B cell (primary cell): Measurements from ENCODE around the gene PWWP2B. TPM values are rescaled to one million over a fixed set of nuclear protein-coding genes. Genes with fewer than 3 reads are reported as not detected.

Experiments
- ATAC-seq: fragments of 200-7000 bp; cut with Tn5 transposase; one replicate; pipeline ENCODE4 v1.10.0; 2021; ENCODE audit warnings: low read depth, mild to moderate bottlenecking, moderate number of reproducible peaks, moderate library complexity
- CTCF ChIA-PET: fragments of 350-600 bp; sonication (Branson Sonifier 250); formaldehyde crosslinking; loops from one replicate; lab custom pipeline; 2021; ENCODE audit warnings: antibody characterized with exemption, inconsistent platforms; lab: Charles Lee
- POLR2A ChIA-PET: fragments of 350-600 bp; sonication (Branson Sonifier 250); formaldehyde crosslinking; loops from one replicate; lab custom pipeline; 2021; ENCODE audit warnings: antibody characterized with exemption; lab: Charles Lee
- DNase-seq: peaks from one replicate; pipeline ENCODE4 v3.0.0; 2013
- H2AFZ ChIP-seq: 2 replicates; pipeline ENCODE4 v1.6.1; 2012; ENCODE audit warnings: mild to moderate bottlenecking, low read depth, low read length; ENCODE audit not compliant: insufficient read depth, poor library complexity, severe bottlenecking
- H3K27ac ChIP-seq, 2 donors: 1 replicate in 1 of 2; 2 replicates in 1 of 2; pipeline ENCODE4 v1.5.1; 2012 to 2013; ENCODE audit warnings: low read length in 2 of 2, mild to moderate bottlenecking in 2 of 2, moderate library complexity in 1 of 2
- H3K27me3 ChIP-seq, 4 experiments: fragments of 200-600 bp in 1 of 4; sonication (generic) in 1 of 4; replicated peaks in 1 of 4; 1 replicate in 2 of 4; 2 replicates in 2 of 4; pipeline versions ENCODE4 v1.6.1 to v1.7.0; 2013 to 2016; ENCODE audit warnings: low read length in 3 of 4, mild to moderate bottlenecking in 2 of 4, mixed read lengths in 1 of 4, moderate library complexity in 1 of 4; ENCODE audit not compliant: insufficient read depth in 4 of 4, control insufficient read depth in 3 of 4; ENCODE audit errors: control extremely low read depth in 1 of 4
- H3K36me3 ChIP-seq, 2 experiments: replicated peaks in 1 of 2; 1 replicate in 1 of 2; 2 replicates in 1 of 2; pipeline versions ENCODE4 v1.6.1 to v1.7.1; 2013; ENCODE audit warnings: low read length in 1 of 2; ENCODE audit not compliant: insufficient read depth in 2 of 2, control insufficient read depth in 1 of 2; ENCODE audit errors: control extremely low read depth in 1 of 2, extremely low read depth in 1 of 2
- H3K4me1 ChIP-seq, 2 donors: fragments of 200-600 bp in 1 of 2; sonication (generic) in 1 of 2; 1 replicate in 1 of 2; 2 replicates in 1 of 2; pipeline versions ENCODE4 v1.5.1 to v1.6.1; 2013 to 2017; ENCODE audit warnings: low read length in 2 of 2; ENCODE audit not compliant: control insufficient read depth in 2 of 2, insufficient read depth in 2 of 2
- H3K4me2 ChIP-seq: replicated peaks from 2 replicates; pipeline ENCODE3; 2012; ENCODE audit warnings: mild to moderate bottlenecking, low read depth, low read length; ENCODE audit not compliant: poor library complexity, severe bottlenecking
- H3K4me3 ChIP-seq, 5 experiments: fragments of 200-600 bp in 1 of 5; sonication (generic) in 1 of 5; 1 replicate in 3 of 5; 2 replicates in 2 of 5; pipeline versions ENCODE4 v1.5.1 to v1.7.0; 2011 to 2016; ENCODE audit warnings: low read length in 4 of 5, mild to moderate bottlenecking in 4 of 5, low read depth in 2 of 5, control low read depth in 1 of 5, moderate library complexity in 1 of 5; ENCODE audit not compliant: insufficient read depth in 1 of 5; ENCODE audit errors: control extremely low read depth in 1 of 5, extremely low read depth in 1 of 5
- H3K79me2 ChIP-seq: fragments of 200-600 bp; sonication (generic); one replicate; pipeline ENCODE4 v1.6.0; 2016; ENCODE audit warnings: low read length; ENCODE audit not compliant: control insufficient read depth, insufficient read depth
- H3K9ac ChIP-seq: fragments of 200-600 bp; sonication (generic); 2 replicates; pipeline ENCODE4 v1.6.1; 2017; ENCODE audit warnings: mild to moderate bottlenecking, low read length, moderate library complexity
- H3K9me3 ChIP-seq, 3 donors: one replicate each; pipeline versions ENCODE4 v1.6.1 to v1.7.1; 2013; ENCODE audit warnings: low read length in 2 of 3; ENCODE audit not compliant: control insufficient read depth in 2 of 3, insufficient read depth in 1 of 3; ENCODE audit errors: control extremely low read depth in 1 of 3
- H4K20me1 ChIP-seq: 2 replicates; pipeline ENCODE4 v1.6.0; 2012; ENCODE audit warnings: mild to moderate bottlenecking, low read length; ENCODE audit not compliant: insufficient read depth, control insufficient read depth, poor library complexity, severe bottlenecking
- H3K27ac Mint-ChIP-seq: one replicate; pipeline ENCODE4 v1.8.0; 2021; ENCODE audit warnings: mixed read lengths
- H3K27me3 Mint-ChIP-seq: one replicate; pipeline ENCODE4 v1.8.0; 2021; ENCODE audit warnings: mixed read lengths
- H3K4me1 Mint-ChIP-seq: one replicate; pipeline ENCODE4 v1.8.0; 2021; ENCODE audit warnings: mixed read lengths
- H3K4me3 Mint-ChIP-seq: one replicate; pipeline ENCODE4 v1.8.0; 2021; ENCODE audit warnings: mixed read lengths
- H3K9me3 Mint-ChIP-seq: one replicate; pipeline ENCODE4 v1.8.0; 2022; ENCODE audit warnings: mixed read lengths; ENCODE audit not compliant: insufficient read depth
- CTCF ChIP-seq: fragments of 200-600 bp; IDR thresholded peaks from one replicate; pipeline ENCODE4 v1.8.0; 2022; ENCODE audit warnings: antibody characterized with exemption, mild to moderate bottlenecking
- EZH2 ChIP-seq: IDR thresholded peaks from 2 replicates; pipeline ENCODE4 v1.6.1; 2012; ENCODE audit warnings: borderline replicate concordance, low read depth, mild to moderate bottlenecking, moderate library complexity, low read length; ENCODE audit not compliant: insufficient read depth, poor library complexity, severe bottlenecking
- WGBS: methylation state at CpG from one replicate; pipeline ENCODE4 v1.1.5; 2013; ENCODE audit warnings: missing lambda C conversion rate; ENCODE audit not compliant: insufficient coverage; 5-methylcytosine and 5-hydroxymethylcytosine counted together
- intact Hi-C: fragments of 100-400 bp; cut with micrococcal nuclease; formaldehyde crosslinking; loops from one replicate; pipeline ENCODE4 v1.10.0; 2022
- polyA plus RNA-seq: library from polyadenylated mRNA; depleted of rRNA; stranded (reverse); fragments of >200 nt; gene quantifications from 2 replicates; pipeline ENCODE4 v1.2.3, GENCODE V29; 2012
- total RNA-seq, 2 donors: library from RNA; stranded (reverse); fragments of 120-200 nt in 1 of 2; gene quantifications; 1 replicate in 1 of 2; 2 replicates in 1 of 2; pipeline versions ENCODE4 v1.2.3 to v1.2.4, GENCODE V29; 2013 to 2022

The PWWP2B gene
- total and polyA plus RNA-seq, 2 donors (not counting 1 experiment from before 2014, with no cell fraction given): 13.6 to 34.4 TPM

GRCh38 chr10:132419538-132420468 is 22.8 kb downstream of the PWWP2B start:
- Mint-ChIP-seq H3K4me1 (peaks cover 71% of the 10 kb centered on the region), H3K4me3 (peak overlapping the region; percentile 79), H3K9me3 (no peaks in the 10 kb centered on the region), H3K27ac (peak overlapping the region; percentile 94), H3K27me3 (no peaks in the 10 kb centered on the region)
- H2AFZ ChIP-seq: peak overlapping the region; percentile 2
- H3K27me3 ChIP-seq: no peaks in the 10 kb centered on the region
- H3K4me3 ChIP-seq: no peak overlapping the region
- peaks cover 0 to 7% of the 10 kb centered on the region in 2 experiments for H3K36me3 ChIP-seq
- peaks cover 27% of the 10 kb centered on the region for H3K79me2 ChIP-seq
- H3K9ac ChIP-seq: no peak overlapping the region
- H4K20me1 ChIP-seq: no peaks in the 10 kb centered on the region
- TF ChIP-seq EZH2: no peak
- no peak for TF ChIP-seq CTCF
- peak overlapping the region; percentile 92 to 99 for H3K27ac ChIP-seq
- intact Hi-C loops: loop anchor here (2.0 kb wide), 1 partner anchor 23 kb away; the partner anchor contains the start of gene PWWP2B
- ChIA-PET POLR2A (interaction anchor here (0.9 to 4.0 kb wide), 6 partner anchors 13 to 212 kb away, joined by 3 to 29 read pairs (median 12); partner anchors contain the start of gene PWWP2B), CTCF (interaction anchor here (0.9 to 1.8 kb wide), 7 partner anchors 11 to 33 kb away, joined by 3 to 8 read pairs (median 6); partner anchors contain the start of gene PWWP2B)
- DNase-seq (no peak), ATAC-seq (no peak)
- peaks cover 72 to 87% of the 10 kb centered on the region in 2 donors for H3K4me1 ChIP-seq
- peak overlapping the region; percentile 82 for H3K4me2 ChIP-seq
- WGBS: 83% methylated on average over 20 of the region's 25 CpGs
- H3K9me3 ChIP-seq: no peaks in the 10 kb centered on the region
